ENCODE measurements around the gene ADIG.

Gene ADIG

DNA sequence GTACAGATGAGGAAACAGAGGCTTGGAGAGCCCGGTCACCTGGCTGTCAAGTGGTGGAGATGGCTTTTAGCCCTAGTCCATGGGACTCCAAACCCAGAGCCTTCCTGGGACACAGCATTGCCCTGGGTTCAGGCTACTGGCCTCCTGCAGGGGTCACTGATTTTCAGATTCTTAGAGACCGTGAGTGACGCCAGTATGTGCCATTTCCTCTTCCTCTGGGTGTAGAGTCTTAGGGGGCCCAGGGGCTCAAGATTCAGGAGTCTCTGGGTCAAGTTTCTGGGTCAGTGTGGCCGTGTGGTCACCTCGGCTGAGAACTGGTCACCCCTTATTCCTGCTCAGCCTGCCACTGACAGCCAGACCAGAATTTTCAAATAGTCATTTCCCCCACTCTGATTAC lies 21.2 kb downstream of the ADIG start:
- DNase-seq (ENCODE audit: low read depth in 2 of 2): no peak

DNA sequence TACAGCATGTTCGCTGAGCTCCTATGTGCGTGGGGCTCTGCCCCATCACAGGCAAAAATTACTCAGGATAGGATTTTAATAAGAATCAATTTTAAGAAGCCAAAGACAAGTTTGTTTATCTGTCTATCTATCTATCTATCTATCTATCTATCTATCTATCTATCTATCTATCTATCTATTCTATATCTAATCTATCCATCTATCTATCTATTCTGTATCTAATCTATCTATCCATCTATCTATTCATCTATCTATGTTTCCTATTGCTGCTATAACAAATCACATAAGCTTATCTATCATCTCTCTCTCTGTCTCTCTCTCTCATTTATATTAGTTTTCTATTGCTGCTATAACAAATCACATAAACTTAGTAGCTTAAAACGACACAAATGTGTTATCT lies 22.3 kb downstream of the ADIG start:
- DNase-seq (ENCODE audit: low read depth in 2 of 2): no peak

DNA sequence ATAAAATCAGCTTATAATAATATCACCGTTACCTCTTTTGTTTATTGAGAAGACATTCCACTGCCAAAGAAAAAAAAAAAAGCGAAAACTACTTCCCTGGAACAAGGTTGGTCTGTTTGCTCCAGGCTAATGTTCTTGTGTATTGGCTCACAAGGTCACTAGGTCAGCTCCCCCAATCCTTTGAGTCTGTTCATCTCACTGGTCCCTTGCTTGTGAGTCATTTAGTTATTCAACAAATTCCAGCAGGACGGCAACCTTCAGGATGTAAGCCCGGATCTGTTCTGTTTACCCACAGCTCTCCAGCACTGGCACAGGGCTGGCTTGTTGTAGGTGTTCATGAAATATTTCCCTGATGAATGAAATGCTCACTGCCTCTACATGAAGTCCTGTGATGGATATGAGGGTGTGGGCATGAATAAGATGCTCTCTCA lies 23.9 kb downstream of the ADIG start:
- DNase-seq (ENCODE audit: low read depth in 2 of 2): no peak

DNA sequence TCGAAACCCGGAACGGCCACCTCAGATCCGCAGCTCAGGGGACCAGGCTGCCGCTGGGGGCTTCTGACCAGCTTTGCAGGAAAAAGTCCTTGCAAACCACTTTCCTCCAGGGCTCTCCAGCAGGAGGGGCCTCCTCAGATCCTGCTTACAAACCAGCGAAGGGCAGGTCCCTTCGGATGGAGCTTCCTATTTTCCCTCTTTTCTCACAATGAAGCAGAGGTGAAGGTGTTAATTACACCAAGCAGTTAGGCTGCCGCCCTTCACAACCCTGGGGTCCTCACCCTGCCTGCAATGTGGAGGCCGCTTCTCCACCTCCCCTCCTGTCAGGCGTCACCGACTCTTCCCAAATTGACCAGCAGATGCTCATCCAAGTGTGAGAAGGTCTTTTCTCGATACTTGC lies 26.4 kb downstream of the ADIG start:
- no peak for DNase-seq (ENCODE audit: low read depth in 2 of 2)

DNA sequence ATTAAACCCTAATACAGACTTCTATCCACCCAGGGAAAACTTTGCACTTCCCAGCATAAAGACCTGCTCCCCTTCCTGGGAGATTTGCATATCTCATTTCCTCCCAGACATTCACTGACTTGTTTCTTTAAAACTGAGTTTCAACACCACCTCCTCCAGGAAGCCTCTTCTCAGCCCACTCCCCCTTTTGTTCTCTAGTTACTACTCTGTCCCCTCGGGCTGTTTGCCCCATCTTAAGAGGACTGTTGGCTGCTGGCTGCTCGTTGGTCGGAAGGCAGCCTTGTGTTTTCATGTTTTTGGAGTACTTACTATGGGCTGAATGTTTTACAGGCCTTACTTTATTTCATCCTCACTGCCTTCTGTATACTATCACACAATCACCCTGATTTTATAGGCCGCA lies 27.2 kb downstream of the ADIG start:
- no peak for DNase-seq (ENCODE audit: low read depth in 2 of 2)

DNA sequence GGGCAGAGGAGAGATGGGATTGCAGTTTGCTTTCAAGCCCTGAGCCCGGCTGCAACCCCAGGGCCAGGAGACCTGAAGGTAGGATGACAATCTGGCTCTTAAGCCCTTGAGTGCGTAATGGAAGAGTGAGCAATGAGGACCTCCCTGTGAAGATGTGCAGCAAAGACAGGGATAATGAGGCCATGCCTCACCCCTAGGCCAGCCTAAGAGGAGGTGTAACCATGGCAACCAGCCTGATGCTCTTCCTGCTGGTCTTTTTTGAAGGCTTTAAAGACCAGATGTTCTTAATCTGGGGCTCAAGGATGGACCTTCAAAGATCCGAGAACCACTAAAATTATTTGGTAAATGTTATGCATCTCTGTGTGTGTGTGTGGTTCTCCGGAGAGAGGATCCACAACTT lies 28.8 kb downstream of the ADIG start:
- no peak for DNase-seq (ENCODE audit: low read depth in 2 of 2)

DNA sequence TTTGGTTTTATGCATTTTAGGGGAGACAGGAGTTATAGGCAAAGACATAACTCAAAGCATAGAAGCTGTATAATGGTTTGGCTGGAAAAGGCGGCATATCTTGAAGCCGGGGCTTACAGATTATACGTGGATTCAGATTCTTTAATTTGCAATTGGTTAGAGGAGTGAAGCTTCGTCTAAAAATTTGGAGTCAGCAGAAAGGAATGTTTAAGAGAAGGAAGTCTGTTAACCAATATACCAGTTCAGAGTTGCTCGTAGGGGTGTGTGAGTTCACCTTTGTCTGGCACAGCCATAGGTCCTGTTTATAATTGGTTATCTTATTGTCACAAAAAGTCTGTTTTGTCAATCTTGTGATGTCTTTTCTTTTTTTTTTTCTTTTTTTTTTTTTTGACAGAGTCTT lies 29.5 kb downstream of the ADIG start:
- DNase-seq (ENCODE audit: low read depth in 2 of 2): no peak

DNA sequence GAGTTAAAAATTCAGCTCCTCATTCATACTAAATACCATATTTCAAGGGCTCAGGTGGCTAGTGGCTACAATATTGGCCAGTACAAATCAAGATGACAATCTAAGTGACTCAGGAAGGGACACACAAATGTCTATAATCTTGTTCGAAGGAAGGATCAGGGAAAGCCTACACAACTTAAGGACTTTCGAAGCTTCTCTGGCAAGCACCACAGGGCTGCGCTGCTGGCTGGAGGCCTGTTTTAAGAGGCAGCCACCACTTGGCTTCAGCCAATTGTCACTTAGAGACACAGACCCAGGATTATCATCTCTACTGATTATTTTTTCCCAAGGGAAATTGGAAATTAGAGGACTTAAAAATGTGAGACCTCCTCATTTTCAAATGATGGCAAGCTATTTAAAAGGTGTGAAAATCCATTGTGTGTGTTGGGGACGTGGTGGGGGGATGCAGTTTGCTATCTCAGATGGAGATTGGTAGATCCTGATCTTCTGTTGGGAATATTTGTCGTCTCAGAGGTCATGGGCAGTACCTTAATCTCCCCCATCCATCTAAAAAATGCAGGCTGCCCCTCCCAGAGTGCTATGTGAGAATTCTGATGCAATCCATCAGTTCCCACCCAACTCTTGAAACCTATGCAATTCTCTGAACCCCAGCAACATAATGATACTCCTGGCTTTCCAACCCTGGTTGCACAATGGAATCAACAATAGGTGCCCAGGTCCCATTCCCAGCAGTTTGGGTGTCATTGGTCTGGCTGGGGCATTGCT lies 31.9 kb downstream of the ADIG start:
- no peak for DNase-seq (ENCODE audit: low read depth in 2 of 2)

DNA sequence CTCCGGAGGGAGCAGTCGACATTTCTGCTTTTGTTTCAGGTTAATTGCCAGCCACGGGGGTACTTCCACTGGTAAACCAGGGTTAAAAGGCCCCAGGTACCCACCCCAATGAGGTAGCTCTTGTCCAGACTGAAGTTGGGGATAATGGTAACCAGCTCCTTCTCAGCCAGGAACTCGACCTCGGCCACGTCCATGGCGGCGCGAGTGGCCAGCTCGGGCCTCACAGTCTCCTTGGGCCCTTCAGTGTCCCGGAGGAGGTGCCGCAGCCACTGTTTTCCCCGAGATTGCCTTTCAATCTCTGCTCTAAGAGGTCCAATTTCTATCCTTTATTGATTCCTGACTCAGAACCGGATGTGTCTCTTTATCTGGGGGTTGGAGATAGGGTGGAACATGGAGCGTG lies 34.3 kb downstream of the ADIG start:
- DNase-seq (ENCODE audit: low read depth in 2 of 2): no peak

DNA sequence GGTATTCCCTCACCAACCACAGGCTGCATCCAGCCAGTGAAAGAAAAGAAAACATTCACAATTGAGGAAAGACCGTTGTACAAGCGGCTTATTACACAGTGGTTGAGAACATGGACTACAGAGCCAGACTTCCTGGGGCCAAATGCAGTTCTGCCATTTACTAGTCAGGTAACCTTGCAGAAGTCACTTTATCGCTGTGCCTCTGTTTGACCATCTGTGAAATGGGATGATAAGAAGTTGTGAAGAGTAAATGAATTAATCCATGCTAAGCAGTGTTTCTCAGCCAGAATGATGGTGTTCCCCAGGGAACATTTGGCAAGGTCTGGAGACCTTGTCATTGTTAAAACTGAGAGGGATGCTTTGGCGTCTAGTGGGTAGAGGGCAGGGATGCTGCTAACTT lies 35.5 kb downstream of the ADIG start:
- DNase-seq (ENCODE audit: low read depth in 2 of 2): no peak

DNA sequence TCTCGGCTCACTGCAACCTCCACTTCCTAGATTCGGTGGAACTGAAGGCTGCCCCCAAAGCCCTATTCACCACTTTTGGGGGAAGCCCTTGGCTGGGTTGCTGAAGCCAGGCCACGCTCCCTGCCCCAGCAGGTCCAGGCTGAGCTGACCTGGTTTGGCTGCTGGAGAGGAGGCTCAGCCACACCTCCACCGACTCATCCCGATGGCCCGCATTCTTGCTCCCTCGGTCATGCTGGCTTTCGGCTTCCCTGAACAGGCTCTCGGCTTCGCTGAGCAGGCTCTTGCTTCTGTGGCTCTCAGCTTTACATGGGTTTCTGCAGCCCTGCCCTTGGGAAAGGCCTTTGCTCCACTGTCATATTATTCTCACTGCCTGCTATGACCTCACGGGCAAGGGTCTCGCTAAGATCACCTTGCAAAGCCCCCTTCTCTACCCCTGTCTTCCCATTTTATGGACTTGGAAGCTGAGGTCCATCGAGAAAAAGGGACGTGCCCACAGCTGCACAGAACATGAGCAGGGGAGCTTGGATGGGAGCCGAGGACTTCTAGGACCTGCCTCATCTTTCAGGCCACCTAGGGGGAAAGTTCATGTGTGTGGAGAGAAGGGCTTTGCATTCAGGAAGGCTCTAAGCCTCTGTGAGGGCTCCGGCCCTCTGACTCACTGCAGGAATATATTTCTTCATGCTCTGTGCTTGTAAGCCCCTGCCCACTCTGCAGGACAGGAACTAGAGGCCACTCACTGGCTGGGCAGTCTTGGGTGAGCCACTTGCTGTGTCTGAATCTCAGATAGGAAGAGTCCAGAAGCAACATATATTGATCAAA lies 36.2 kb downstream of the ADIG start:
- no peak for DNase-seq (ENCODE audit: low read depth in 2 of 2)

DNA sequence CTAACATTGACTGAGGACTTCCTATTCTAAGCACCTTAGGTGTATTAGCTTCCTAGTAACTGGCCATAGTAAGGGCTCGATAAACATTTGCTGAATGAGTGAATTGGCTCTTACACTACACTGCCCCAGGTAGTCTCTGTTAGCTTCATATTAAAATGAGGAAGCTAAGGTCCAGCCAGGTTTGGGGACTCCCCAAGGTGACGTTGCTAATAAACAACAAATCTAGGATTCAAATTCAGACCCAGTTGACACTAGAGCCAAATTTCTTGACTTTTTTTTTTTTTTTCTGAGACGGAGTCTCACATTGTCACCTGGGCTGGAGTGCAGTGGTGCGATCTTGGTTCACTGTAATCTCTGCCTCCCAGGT lies 36.8 kb downstream of the ADIG start:
- no peak for DNase-seq (ENCODE audit: low read depth in 2 of 2)

DNA sequence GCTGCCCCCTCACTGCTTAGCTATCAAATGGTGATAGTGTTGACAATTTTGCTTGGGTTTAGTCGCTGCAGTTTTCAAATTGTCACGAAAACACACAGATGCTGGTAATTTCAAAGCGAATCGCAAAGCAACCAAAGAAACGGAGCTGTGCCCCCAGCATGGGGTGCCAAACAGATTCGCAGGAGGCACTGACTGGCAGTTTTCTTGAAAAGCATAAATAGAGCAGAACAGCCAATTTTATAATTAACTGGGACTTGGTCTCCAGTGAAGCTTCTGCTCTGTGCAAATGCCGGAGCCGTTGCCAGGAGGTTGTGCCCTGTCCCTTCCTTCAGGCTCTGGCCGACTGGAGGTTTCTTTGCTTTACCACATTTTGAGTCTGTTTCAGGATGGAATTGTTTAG lies 39.4 kb downstream of the ADIG start:
- no peak for DNase-seq (ENCODE audit: low read depth in 2 of 2)

DNA sequence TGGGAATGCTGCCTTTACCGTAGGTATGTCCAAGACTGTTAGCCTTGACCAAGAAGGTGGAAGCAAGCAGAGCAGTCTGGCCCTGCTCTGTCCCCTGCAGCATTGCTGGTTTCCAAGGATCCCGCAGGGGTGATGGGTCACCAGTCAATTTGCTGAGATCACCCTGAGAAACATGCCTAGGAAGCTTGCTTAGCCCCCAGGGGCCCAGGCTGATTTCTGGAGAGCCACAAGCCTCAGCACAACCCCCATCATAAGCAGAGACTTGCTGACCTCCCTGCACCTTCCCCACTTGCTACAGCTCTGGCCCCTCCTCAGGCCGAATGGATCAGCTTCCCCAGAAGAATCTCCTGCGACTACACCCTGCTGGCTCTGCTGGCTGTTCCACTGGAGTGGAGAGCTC lies 42.1 kb downstream of the ADIG start:
- DNase-seq (ENCODE audit: low read depth in 2 of 2): no peak

DNA sequence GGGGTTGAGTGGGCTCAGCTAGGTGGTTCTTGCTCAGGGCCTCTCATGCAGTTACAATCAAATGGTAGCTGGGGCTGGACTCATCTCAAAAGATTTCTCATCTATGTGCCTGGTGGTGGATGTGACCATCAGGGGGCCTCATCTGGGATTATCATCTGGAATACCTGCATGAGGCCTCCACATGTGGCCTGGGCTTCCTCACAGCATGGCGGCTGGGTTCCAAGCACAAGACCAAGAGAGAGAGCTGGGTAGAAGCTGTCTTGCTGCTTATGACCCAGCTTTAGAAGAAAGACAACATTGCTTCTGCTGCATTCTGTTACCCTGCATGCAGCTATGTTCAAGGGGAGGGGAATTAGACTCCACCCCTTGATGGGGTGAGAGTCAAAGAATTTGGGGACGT lies 43.1 kb downstream of the ADIG start:
- no peak for DNase-seq (ENCODE audit: low read depth in 2 of 2)

DNA sequence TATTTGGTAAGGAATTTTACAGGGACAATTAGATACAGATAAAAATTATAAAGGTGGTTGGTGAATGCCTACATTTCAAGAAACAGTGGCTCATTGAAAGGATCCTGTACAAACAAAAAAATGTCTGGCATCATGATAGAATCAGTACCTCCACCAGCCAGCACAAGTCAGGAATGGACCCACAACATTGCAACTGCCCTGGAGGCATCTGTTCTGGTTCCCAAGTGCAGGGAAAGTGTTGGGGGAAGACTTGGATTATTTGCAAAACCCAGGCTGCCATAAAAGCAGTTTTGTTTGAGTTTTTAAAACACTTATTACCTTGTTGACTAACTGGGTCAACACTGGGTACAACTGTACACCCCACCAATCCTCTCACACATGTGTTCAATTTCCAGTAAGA lies 44.9 kb downstream of the ADIG start:
- no peak for DNase-seq (ENCODE audit: low read depth in 2 of 2)

DNA sequence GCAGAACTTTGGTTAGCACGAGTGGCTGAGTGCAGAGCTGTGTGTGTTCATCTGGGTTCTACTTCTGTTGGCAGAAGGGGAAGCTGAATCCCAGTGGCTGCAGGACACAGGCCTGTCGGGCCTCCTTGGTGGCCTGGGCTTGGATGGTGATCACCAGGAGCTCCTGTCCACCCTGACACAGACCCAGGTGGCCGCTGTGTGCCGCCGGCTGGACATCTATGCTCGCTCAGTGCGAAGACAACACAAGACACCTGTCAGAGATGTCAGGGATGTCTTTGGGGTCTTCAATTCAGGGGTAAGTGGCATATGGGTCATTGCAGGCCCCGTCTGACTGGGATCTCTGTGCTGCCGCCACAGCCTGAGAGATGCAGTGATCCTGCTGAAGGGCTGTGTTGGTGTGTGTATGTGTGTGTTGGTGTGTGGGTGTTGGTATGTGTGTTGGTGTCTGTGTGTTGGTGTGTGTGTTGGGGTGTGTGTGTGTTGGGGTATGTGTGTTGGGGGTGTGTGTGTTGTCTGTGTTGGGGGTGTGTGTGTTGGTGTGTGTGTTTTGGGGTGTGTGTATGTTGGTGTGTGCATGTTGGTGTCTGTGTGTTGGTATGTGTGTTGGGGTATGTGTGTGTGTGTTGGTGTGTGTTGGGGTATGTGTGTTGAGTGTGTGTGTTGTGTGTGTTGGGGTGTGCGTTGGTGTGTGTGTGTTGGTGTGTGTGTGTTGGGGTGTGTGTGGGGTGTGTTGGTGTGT lies 46.1 kb downstream of the ADIG start:
- no peak for DNase-seq (ENCODE audit: low read depth in 2 of 2)

DNA sequence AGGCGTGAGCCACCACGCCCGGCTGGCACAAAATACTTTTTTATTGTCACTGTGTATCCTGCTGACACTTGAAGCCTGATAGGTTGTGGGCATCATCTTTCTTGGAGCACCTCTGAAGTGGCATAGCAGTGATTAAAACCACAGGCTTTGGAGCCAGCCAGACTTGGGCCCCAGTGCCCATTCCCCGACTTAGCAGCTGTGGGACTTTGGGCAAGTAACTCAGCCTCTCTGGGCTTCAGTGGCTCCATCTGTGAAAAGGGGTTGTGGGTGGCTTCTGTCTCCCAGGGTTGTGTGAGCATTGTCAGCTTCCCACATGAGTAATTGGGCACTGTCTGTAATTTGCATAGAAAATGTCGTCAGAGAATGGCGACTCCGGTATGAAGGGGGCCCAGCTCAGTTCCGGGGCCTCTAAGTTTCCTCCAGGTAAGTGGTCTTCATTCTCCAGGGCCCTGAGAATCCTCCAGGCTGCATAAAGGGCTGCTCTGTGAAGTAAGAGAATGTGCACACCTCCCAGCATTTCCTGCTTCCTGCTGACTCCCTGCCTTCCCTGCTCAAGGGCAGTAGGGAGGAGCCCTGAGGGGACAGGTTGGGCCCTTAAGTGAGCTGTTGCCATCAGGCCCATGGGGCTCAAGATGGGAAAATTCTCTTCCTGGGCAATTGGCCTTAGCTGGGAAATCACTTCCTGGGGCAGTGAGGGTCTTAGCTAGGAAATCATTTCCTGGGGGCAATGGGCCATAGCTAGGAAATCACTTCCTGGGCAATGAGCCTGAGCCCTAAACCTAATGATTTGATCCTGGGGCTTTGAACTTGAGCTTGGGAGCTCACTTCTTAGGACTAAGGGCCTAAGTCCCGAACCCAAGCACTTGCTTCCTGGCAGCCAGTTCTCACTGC lies 47.8 kb downstream of the ADIG start:
- DNase-seq (ENCODE audit: low read depth in 2 of 2): no peak

DNA sequence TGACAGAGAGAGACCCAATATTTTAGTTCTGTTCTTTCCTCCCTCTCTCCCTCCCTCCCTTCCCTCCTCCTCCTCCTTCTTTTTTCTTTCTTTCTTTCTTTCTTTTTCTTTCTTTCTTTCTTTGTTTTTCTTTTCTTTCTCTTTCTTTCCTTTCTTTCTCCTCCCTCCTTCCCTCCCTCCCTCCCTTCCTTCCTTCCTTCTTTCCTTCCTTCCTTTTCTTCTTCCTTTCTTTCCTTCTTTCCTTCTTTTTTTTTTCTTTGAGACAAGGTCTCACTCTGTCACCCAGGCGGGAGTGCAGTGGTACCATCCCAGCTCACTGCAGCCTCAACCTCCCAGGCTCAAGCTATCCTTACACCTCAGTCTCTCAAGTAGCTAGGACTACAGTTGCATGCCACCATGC lies 49.0 kb downstream of the ADIG start:
- no peak for DNase-seq (ENCODE audit: low read depth in 2 of 2)

DNA sequence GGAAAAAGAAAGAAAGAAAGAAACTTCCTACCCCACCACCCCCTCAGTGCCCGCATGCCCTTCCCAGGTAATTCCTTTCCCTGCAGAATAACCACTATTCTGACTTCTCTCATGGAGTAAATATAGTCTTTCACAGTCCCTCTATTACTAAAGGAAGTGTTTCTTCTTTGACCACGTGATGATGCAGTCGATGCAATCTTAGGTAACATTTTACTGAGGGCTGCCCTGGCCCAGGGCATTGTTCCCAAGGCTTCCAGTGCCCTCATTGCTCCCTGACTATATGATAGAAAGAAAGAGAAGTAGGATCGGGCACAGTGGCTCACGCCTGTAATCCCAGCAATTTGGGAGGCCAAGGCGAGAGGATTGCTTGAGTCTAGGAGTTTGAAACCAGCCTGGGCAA lies 49.7 kb downstream of the ADIG start:
- no peak for DNase-seq (ENCODE audit: low read depth in 2 of 2)

DNA sequence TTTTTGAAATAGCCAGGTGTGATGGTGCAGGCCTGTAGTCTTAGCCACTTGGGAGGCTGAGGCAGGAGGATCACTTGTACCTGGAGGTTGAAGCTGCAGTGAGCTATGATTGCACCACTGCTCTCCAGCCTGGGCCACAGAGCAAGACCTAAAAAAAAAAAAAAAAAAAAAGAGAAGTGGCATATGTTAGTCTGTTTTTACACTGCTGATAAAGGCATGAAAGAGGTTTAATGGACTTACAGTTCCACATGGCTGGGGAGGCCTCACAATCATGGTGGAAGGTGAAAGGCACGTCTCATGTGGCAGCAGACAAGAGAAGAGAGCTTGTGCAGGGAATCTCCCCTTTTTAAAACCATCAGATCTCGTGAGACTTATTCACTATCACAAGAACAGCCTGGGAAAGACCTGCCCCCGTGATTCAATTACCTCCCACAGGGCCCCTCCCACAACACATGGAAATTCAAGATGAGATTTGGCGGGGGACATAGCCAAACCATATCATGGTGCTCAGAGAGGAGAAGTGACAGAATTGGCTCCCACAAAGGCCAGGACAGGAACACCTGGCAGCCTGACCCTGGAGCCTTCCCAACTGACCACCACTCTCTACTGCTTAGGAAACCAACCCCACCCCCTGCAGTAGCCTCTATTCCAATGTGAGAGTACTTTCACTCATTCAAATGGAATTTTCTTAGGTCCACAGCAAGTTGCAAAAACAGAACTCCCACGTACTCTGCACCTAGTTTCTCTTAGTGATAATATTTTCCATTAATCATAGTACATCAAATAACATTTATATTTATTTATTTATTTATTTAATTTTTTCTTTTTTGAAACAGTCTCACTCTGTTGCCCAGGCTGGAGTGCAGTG lies 50.4 kb downstream of the ADIG start:
- DNase-seq (ENCODE audit: low read depth in 2 of 2): no peak
